ENCODE data around the gene GATB.

GATB gene

GRCh38 chr4:151786158-151786495, 25.3 kb upstream of the GATB start:
- no peak overlapping the region for H3K4me3 ChIP-seq (replicated peaks; ENCODE audit: low read depth, low read length)

DNA sequence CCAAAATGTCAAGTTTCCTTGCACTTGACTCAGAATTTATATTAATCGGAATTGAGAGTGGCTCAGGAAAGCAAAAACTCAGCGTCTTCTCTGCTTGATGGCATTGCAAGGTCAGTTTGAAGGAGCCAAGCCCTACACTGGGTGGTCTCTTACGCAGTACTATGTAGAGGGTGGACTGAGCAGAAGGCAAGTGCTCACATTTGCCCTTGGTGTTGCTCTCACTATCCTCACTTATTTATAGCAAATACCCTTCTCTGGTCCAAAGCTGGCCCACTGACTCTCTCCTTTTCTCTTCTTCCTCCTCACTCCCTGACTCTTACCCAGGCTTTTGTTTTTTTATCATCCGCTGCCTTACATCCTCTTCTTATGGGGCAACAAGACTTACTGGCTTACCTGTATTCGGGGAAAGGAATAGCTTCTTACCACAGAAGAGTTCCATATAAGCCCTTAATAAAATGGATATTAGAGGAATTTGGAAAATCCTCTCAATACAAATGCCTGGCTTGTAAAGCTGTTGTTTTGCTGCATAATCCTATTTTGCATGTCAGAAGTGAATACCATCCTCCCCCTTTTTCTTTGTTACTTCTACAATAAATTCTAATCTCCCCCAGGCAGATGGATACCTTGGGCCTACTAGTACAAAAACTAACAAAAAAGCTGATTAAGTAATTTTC, 24.8 kb upstream of the GATB start:
- TF ChIP-seq, protein P1, sequence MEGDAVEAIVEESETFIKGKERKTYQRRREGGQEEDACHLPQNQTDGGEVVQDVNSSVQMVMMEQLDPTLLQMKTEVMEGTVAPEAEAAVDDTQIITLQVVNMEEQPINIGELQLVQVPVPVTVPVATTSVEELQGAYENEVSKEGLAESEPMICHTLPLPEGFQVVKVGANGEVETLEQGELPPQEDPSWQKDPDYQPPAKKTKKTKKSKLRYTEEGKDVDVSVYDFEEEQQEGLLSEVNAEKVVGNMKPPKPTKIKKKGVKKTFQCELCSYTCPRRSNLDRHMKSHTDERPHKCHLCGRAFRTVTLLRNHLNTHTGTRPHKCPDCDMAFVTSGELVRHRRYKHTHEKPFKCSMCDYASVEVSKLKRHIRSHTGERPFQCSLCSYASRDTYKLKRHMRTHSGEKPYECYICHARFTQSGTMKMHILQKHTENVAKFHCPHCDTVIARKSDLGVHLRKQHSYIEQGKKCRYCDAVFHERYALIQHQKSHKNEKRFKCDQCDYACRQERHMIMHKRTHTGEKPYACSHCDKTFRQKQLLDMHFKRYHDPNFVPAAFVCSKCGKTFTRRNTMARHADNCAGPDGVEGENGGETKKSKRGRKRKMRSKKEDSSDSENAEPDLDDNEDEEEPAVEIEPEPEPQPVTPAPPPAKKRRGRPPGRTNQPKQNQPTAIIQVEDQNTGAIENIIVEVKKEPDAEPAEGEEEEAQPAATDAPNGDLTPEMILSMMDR (IDR thresholded peaks at IDR 0.05; ENCODE audit: low read length, missing control alignments) = no peak
- no peak for DNase-seq (ENCODE audit: low read depth)
- no peak overlapping the region for H3K4me3 ChIP-seq (replicated peaks; ENCODE audit: low read depth, low read length)

More at GRCh38 chr4:151786158-151786495, 25.3 kb upstream of the GATB start:
- TF ChIP-seq, protein P1 (IDR thresholded peaks at IDR 0.05; ENCODE audit: low read length, missing control alignments) = no peak
- DNase-seq (ENCODE audit: low read depth) = no peak

- TF ChIP-seq, protein P1 (IDR thresholded peaks at IDR 0.05; ENCODE audit: low read length, missing control alignments) = no peak
These were observed 23.9 kb upstream of the GATB start for GRCh38 chr4:151784706-151785105.

GRCh38 chr4:151783867-151784266, 23.1 kb upstream of the GATB start:
- no peak overlapping the region for H3K4me3 ChIP-seq (replicated peaks; ENCODE audit: low read depth, low read length)
- TF ChIP-seq, protein P1 (IDR thresholded peaks at IDR 0.05; ENCODE audit: low read length, missing control alignments) = no peak
- no peak for DNase-seq (ENCODE audit: low read depth)

More at GRCh38 chr4:151784706-151785105, 23.9 kb upstream of the GATB start:
- DNase-seq (ENCODE audit: low read depth) = no peak
- H3K4me3 ChIP-seq (replicated peaks; ENCODE audit: low read depth, low read length) = no peak overlapping the region

- DNase-seq (ENCODE audit: low read depth) = no peak
- TF ChIP-seq, protein P1 (IDR thresholded peaks at IDR 0.05; ENCODE audit: low read length, missing control alignments) = no peak
- no peak overlapping the region for H3K4me3 ChIP-seq (replicated peaks; ENCODE audit: low read depth, low read length)
These were observed 21.5 kb upstream of the GATB start for GRCh38 chr4:151782296-151782695.

DNA sequence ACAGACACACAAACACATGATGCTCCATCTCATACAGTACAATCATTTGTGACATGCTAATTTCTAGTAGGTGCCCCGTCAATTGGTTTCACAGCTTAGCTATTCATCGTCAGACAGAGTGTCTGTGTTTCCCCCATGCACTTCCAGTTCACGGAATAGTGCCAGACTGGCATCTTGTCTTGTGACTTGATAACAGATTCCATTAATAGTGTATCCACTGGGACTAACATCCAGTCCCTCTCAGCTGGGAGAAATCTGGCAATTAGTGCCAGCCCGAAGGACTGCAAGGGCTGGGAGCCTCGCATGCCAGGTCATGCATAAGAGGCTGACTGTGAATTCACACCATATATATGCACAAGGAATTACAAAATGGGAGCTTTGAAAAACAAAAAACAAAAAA, 20.2 kb upstream of the GATB start:
- H3K4me3 ChIP-seq (replicated peaks; ENCODE audit: low read depth, low read length) = no peak overlapping the region
- DNase-seq (ENCODE audit: low read depth) = no peak
- TF ChIP-seq, protein P1 (IDR thresholded peaks at IDR 0.05; ENCODE audit: low read length, missing control alignments) = no peak

- no peak for DNase-seq (ENCODE audit: low read depth)
- no peak overlapping the region for H3K4me3 ChIP-seq (replicated peaks; ENCODE audit: low read depth, low read length)
- TF ChIP-seq, protein P1 (IDR thresholded peaks at IDR 0.05; ENCODE audit: low read length, missing control alignments) = no peak
These were observed 16.7 kb upstream of the GATB start for GRCh38 chr4:151777471-151777870.
